K562 (cell line): ENCODE results near the gene KLHL18. TPM values are rescaled to one million over a fixed set of nuclear protein-coding genes. Genes with fewer than 3 reads are reported as not detected.

ENCODE experiments used
- BRCA1 ChIP-seq, 2 experiments: fragments of 450-650 bp in 1 of 2; sonication (generic) in 1 of 2; formaldehyde crosslinking in 1 of 2; IDR thresholded peaks; 2 replicates each; pipeline versions ENCODE4 v1.5.0 to v1.6.1; 2017 to 2020; ENCODE audit warnings: mild to moderate bottlenecking in 1 of 2, missing genetic modification reagents in 1 of 2
- CAMTA2 ChIP-seq: fragments of 250-450 bp; sonication (Bioruptor Pico); conservative IDR thresholded peaks from 2 replicates; pipeline ENCODE4 v1.5.1; 2022
- MEF2A ChIP-seq: IDR thresholded peaks from 2 replicates; pipeline ENCODE4 v1.6.1; 2011; ENCODE audit warnings: low read depth, mild to moderate bottlenecking, low read length, moderate library complexity; ENCODE audit not compliant: control insufficient read depth
- RCOR1 ChIP-seq, 2 experiments: IDR thresholded peaks; 2 replicates each; pipeline ENCODE4 v1.6.1; 2012; ENCODE audit warnings: low read depth in 2 of 2, low read length in 2 of 2, borderline replicate concordance in 1 of 2, improper control_type of control experiment in 1 of 2
- RERE ChIP-seq: sonication (generic); formaldehyde crosslinking; IDR thresholded peaks from 2 replicates; pipeline ENCODE4 v1.8.0; 2023; ENCODE audit warnings: missing genetic modification reagents, mild to moderate bottlenecking, borderline replicate concordance
- SMARCA4 ChIP-seq: fragments of 450-650 bp; IDR thresholded peaks from 2 replicates; pipeline ENCODE4 v1.6.1; 2016
- TAF1 ChIP-seq: IDR thresholded peaks from 2 replicates; pipeline ENCODE4 v1.6.1; 2011; ENCODE audit warnings: mild to moderate bottlenecking, low read length, moderate library complexity; ENCODE audit not compliant: insufficient read depth, control insufficient read depth, severe bottlenecking; ENCODE audit errors: extremely low read depth
- TFAP4 ChIP-seq: sonication (generic); formaldehyde crosslinking; IDR thresholded peaks from 2 replicates; pipeline ENCODE4 v1.8.0; 2022; ENCODE audit warnings: missing genetic modification reagents, mild to moderate bottlenecking, moderate library complexity, borderline replicate concordance
- ZBTB49 ChIP-seq: sonication (generic); formaldehyde crosslinking; IDR thresholded peaks from 2 replicates; pipeline ENCODE4 v1.8.0; 2022; ENCODE audit warnings: missing genetic modification reagents, mild to moderate bottlenecking, borderline replicate concordance
- ZFX ChIP-seq: sonication (generic); formaldehyde crosslinking; IDR thresholded peaks from 2 replicates; pipeline ENCODE4 v1.8.0; 2022; ENCODE audit warnings: mild to moderate bottlenecking, missing genetic modification reagents, moderate library complexity
- ZNF347 ChIP-seq: fragments of 450-650 bp; formaldehyde crosslinking; IDR thresholded peaks from 2 replicates; pipeline ENCODE4 v1.4.0; 2020; ENCODE audit warnings: low read depth, mild to moderate bottlenecking, moderate library complexity
- polyA plus RNA-seq, 8 experiments: library from polyadenylated mRNA; depleted of rRNA in 4 of 8; stranded (reverse) in 5 of 8; unstranded in 3 of 8; fragments of >200 nt; fragmentation: Nextera tagmentation in 2 of 8; fragmentation: Illumina TruSeq in 1 of 8; extraction: Ambion mirVana in 2 of 8; extraction: Trizol in 1 of 8; gene quantifications; 2 replicates each; pipeline versions ENCODE4 v1.2.1 to v1.2.3, GENCODE V29; 2011 to 2014; ENCODE audit warnings: inconsistent platforms in 1 of 8, missing spikeins in 1 of 8
- total RNA-seq, 7 experiments: library from RNA; depleted of rRNA in 6 of 7; stranded (reverse); fragments of >200 nt in 6 of 7; fragmentation: Illumina TruSeq in 2 of 7; extraction: Trizol in 2 of 7; gene quantifications; 2 replicates each; pipeline versions ENCODE4 v1.2.1 to v1.2.3, GENCODE V29; 2011 to 2021; ENCODE audit warnings: low replicate concordance in 1 of 7
- TF ChIP-seq, protein P1 (sequence below): fragments of 250-450 bp; sonication (Bioruptor Pico); IDR thresholded peaks from 2 replicates; pipeline ENCODE4 v1.9.0; 2021; ENCODE audit warnings: mild to moderate bottlenecking, inconsistent platforms
- TF ChIP-seq, protein P2 (sequence below), 2 experiments: fragments of 450-650 bp in 1 of 2; sonication (generic) in 1 of 2; formaldehyde crosslinking in 1 of 2; IDR thresholded peaks in 1 of 2; conservative IDR thresholded peaks in 1 of 2; 2 replicates each; pipeline versions ENCODE4 v1.6.1 to v1.8.1; 2016 to 2023; ENCODE audit warnings: mild to moderate bottlenecking in 2 of 2, moderate library complexity in 2 of 2, inconsistent platforms in 1 of 2, missing genetic modification reagents in 1 of 2

The KLHL18 gene
- total and polyA plus RNA-seq, 9 of the 15 experiments (the other 6 are each of a cell fraction or from before 2014, with no cell fraction given), result 26.7 to 97.5 (median 48.7) TPM

- TF ChIP-seq MEF2A, result no peak
- no peak for TF ChIP-seq ZBTB49 (CRISPR knock-in tag)
- peak; percentile 46; the same call in 1 of the 2 replicates for TF ChIP-seq SMARCA4
- no peak for TF ChIP-seq RERE (CRISPR knock-in tag)
- TF ChIP-seq TFAP4, result no peak
- no peak for TF ChIP-seq ZFX
- no peak for TF ChIP-seq BRCA1 (IDR thresholded peaks at IDR 0.05)
- TF ChIP-seq BRCA1 (CRISPR knock-in tag; IDR thresholded peaks at IDR 0.05), result no peak
- no peak for TF ChIP-seq CAMTA2 (CRISPR knock-in tag)
- no peak for TF ChIP-seq RCOR1 (IDR thresholded peaks at IDR 0.05; ENCODE audit: borderline replicate concordance in 1 of 2, low read depth in 2 of 2, low read length in 2 of 2)
- TF ChIP-seq, protein P1, sequence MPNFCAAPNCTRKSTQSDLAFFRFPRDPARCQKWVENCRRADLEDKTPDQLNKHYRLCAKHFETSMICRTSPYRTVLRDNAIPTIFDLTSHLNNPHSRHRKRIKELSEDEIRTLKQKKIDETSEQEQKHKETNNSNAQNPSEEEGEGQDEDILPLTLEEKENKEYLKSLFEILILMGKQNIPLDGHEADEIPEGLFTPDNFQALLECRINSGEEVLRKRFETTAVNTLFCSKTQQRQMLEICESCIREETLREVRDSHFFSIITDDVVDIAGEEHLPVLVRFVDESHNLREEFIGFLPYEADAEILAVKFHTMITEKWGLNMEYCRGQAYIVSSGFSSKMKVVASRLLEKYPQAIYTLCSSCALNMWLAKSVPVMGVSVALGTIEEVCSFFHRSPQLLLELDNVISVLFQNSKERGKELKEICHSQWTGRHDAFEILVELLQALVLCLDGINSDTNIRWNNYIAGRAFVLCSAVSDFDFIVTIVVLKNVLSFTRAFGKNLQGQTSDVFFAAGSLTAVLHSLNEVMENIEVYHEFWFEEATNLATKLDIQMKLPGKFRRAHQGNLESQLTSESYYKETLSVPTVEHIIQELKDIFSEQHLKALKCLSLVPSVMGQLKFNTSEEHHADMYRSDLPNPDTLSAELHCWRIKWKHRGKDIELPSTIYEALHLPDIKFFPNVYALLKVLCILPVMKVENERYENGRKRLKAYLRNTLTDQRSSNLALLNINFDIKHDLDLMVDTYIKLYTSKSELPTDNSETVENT, result no peak; the same call in 1 of the 2 replicates
- TF ChIP-seq, protein P2, sequence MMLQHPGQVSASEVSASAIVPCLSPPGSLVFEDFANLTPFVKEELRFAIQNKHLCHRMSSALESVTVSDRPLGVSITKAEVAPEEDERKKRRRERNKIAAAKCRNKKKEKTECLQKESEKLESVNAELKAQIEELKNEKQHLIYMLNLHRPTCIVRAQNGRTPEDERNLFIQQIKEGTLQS (IDR thresholded peaks at IDR 0.05), result no peak
- TF ChIP-seq, protein P2 (CRISPR knock-in tag; conservative IDR thresholded peaks at IDR 0.05), result no peak
- no peak for TF ChIP-seq TAF1
- no peak for TF ChIP-seq ZNF347
Measured at GRCh38 chr3:47380026-47380600, 97.4 kb downstream of the KLHL18 start (continued).
